Mammary epithelial cell (primary cell): Measurements from ENCODE around the gene UGT1A7.
"Not testable (repeated sequence)": the region's sequence is repeated elsewhere in the genome, so short reads cannot be mapped to it uniquely, and the experiment has no call there.

Experiments used
- CTCF ChIP-seq, 2 donors: IDR thresholded peaks in 1 of 2; conservative IDR thresholded peaks in 1 of 2; 2 replicates each; pipeline ENCODE4 v1.5.1; 2011 to 2012; ENCODE audit warnings: inconsistent platforms in 2 of 2, low read length in 2 of 2, mild to moderate bottlenecking in 2 of 2, control low read depth in 1 of 2, low read depth in 1 of 2; ENCODE audit not compliant: insufficient read depth in 1 of 2; ENCODE audit errors: extremely low read depth in 1 of 2
- EZH2 ChIP-seq: IDR thresholded peaks from 2 replicates; pipeline ENCODE4 v1.6.1; 2012; ENCODE audit warnings: low read length, inconsistent platforms, borderline replicate concordance

- not testable (repeated sequence) for TF ChIP-seq CTCF (conservative IDR thresholded peaks at IDR 0.05 in 1 of 2, IDR thresholded peaks at IDR 0.05 in 1 of 2; ENCODE audit: extremely low read depth in 1 of 2, insufficient read depth in 1 of 2, low read depth in 1 of 2, low read length in 2 of 2); EZH2
Measured at GRCh38 chr2:233655943-233656342, 25.8 kb upstream of the UGT1A7 start.
